GM12892 (cell line): Measurements from ENCODE around the gene SORT1.

Experiments used
- DNase-seq: peaks from one replicate; pipeline ENCODE4 v3.0.0; 2011; ENCODE audit not compliant: insufficient read length
- FAIRE-seq: peaks from 2 replicates; lab custom pipeline; 2011; peaks lifted over from hg19 to GRCh38; lab: Jason Lieb, UNC
- POLR2A ChIP-seq: IDR thresholded peaks from 2 replicates; pipeline ENCODE4 v1.6.1; 2011; ENCODE audit warnings: low read depth, low read length, control low read depth
- POLR2AphosphoS5 ChIP-seq: IDR thresholded peaks from 2 replicates; pipeline ENCODE4 v1.6.1; 2011; ENCODE audit warnings: low read depth, low read length, control low read depth
- TAF1 ChIP-seq: IDR thresholded peaks from 2 replicates; pipeline ENCODE4 v1.6.1; 2011; ENCODE audit warnings: low read depth, mild to moderate bottlenecking, control low read depth, low read length, borderline replicate concordance

Gene SORT1

GRCh38 chr1:109272831-109273547 lies 124.7 kb downstream of the SORT1 start:
- DNase-seq (no peak), FAIRE-seq (no peak)
- TF ChIP-seq TAF1 (no peak), POLR2A (no peak), POLR2AphosphoS5 (no peak)

- DNase-seq (no peak), FAIRE-seq (no peak)
- TF ChIP-seq TAF1 (no peak), POLR2A (no peak), POLR2AphosphoS5 (no peak)
These were observed 125.5 kb downstream of the SORT1 start for GRCh38 chr1:109272021-109272799.

- TF ChIP-seq POLR2AphosphoS5 = no peak
- DNase-seq (no peak), FAIRE-seq (no peak)
These were observed 126.3 kb downstream of the SORT1 start for GRCh38 chr1:109271458-109271857.

GRCh38 chr1:109270623-109271317 lies 126.9 kb downstream of the SORT1 start:
- TF ChIP-seq TAF1 = no peak
- no peak for TF ChIP-seq POLR2A
- no peak for TF ChIP-seq POLR2AphosphoS5
- no peak for FAIRE-seq
- no peak for DNase-seq

- DNase-seq (no peak), FAIRE-seq (no peak)
- no peak for TF ChIP-seq POLR2AphosphoS5
- TF ChIP-seq TAF1 = no peak
- no peak for TF ChIP-seq POLR2A
These were observed 127.6 kb downstream of the SORT1 start for GRCh38 chr1:109269981-109270622.

GRCh38 chr1:109269212-109269980 lies 128.3 kb downstream of the SORT1 start:
- TF ChIP-seq POLR2AphosphoS5 = no peak
- no peak for TF ChIP-seq TAF1
- TF ChIP-seq POLR2A = no peak
- DNase-seq (no peak), FAIRE-seq (no peak)

GRCh38 chr1:109268431-109269211 lies 129.1 kb downstream of the SORT1 start:
- DNase-seq (no peak), FAIRE-seq (no peak)
- TF ChIP-seq TAF1 = no peak
- TF ChIP-seq POLR2A = no peak
- no peak for TF ChIP-seq POLR2AphosphoS5

GRCh38 chr1:109267743-109268300 lies 129.9 kb downstream of the SORT1 start:
- no peak for FAIRE-seq
- no peak for DNase-seq
- TF ChIP-seq POLR2AphosphoS5 = no peak
- no peak for TF ChIP-seq POLR2A
- no peak for TF ChIP-seq TAF1

GRCh38 chr1:109266965-109267364 lies 130.8 kb downstream of the SORT1 start:
- no peak for DNase-seq
- TF ChIP-seq TAF1 = no peak
- no peak for TF ChIP-seq POLR2AphosphoS5
- no peak for TF ChIP-seq POLR2A
- no peak for FAIRE-seq
